C4-2B (cell line): Measurements from ENCODE around the gene MUC5B.

Experiments
- ZFX ChIP-seq: fragments of 450-650 bp; IDR thresholded peaks from 2 replicates; pipeline ENCODE4 v1.6.1; 2017
- TF ChIP-seq, protein P1 (sequence below): fragments of 450-650 bp; conservative IDR thresholded peaks from 2 replicates; pipeline ENCODE4 v1.5.1; 2017; ENCODE audit warnings: mild to moderate bottlenecking

DNA sequence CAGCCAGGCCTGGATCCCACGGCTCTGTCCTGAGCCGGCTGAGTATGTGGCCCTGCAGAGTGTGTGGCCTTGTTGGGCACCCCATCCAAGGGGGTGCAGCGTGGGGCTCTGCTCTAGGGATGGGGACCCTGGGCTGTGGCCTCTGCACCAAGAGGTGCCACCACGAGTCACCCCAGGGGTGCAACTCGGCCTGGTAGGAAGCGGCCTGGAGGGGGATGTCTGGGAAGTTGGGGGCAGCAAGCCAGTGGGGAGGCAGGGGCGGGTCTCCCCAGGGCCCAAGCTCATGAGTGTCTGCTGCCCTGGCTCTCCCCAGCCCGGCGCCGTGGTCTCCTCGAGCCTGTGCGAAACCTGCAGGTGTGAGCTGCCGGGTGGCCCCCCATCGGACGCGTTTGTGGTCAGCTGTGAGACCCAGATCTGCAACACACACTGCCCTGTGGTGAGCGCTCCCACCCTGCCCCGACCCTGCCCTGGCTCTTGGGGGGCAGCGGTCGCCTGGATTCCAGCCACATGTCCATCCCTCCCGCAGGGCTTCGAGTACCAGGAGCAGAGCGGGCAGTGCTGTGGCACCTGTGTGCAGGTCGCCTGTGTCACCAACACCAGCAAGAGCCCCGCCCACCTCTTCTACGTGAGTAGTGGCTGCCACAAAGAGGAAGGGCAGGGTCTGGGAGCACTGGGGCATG, 24.2 kb upstream of the MUC5B start:
- TF ChIP-seq, protein P1, sequence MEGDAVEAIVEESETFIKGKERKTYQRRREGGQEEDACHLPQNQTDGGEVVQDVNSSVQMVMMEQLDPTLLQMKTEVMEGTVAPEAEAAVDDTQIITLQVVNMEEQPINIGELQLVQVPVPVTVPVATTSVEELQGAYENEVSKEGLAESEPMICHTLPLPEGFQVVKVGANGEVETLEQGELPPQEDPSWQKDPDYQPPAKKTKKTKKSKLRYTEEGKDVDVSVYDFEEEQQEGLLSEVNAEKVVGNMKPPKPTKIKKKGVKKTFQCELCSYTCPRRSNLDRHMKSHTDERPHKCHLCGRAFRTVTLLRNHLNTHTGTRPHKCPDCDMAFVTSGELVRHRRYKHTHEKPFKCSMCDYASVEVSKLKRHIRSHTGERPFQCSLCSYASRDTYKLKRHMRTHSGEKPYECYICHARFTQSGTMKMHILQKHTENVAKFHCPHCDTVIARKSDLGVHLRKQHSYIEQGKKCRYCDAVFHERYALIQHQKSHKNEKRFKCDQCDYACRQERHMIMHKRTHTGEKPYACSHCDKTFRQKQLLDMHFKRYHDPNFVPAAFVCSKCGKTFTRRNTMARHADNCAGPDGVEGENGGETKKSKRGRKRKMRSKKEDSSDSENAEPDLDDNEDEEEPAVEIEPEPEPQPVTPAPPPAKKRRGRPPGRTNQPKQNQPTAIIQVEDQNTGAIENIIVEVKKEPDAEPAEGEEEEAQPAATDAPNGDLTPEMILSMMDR = no peak
- no peak for TF ChIP-seq ZFX
